NCI-H526 (cell line): Measurements from ENCODE around the gene COL4A6.
A peak's percentile ranks its signal among the peaks of the same experiment; 100 is the strongest.
"Not testable (repeated sequence)": the region's sequence is repeated elsewhere in the genome, so short reads cannot be mapped to it uniquely, and the experiment has no call there.

Source experiments
- DNase-seq, 2 experiments: peaks; one replicate each; lab custom pipeline; 2025; lab: John Stamatoyannopoulos, UW

The COL4A6 gene

GRCh38 chrX:108399418-108400165 lies 38.6 kb downstream of the COL4A6 start:
- no peak for DNase-seq

GRCh38 chrX:108397627-108398391 lies 40.4 kb downstream of the COL4A6 start:
- no peak for DNase-seq

- DNase-seq = no peak
Observed at GRCh38 chrX:108396986-108397385, 41.2 kb downstream of the COL4A6 start.

GRCh38 chrX:108396188-108396891 lies 41.9 kb downstream of the COL4A6 start:
- DNase-seq = no peak

- not testable (repeated sequence) for DNase-seq
Observed at GRCh38 chrX:108390976-108391717, 47.1 kb downstream of the COL4A6 start.

GRCh38 chrX:108384783-108385182 lies 53.4 kb downstream of the COL4A6 start:
- DNase-seq = no peak

GRCh38 chrX:108380222-108380621 lies 58.0 kb downstream of the COL4A6 start:
- no peak for DNase-seq

- DNase-seq = not testable (repeated sequence)
Observed at GRCh38 chrX:108376821-108377220, 61.4 kb downstream of the COL4A6 start.

GRCh38 chrX:108375591-108375990 lies 62.6 kb downstream of the COL4A6 start:
- DNase-seq = not testable (repeated sequence)

- no peak for DNase-seq
Observed at GRCh38 chrX:108366644-108367406, 71.4 kb downstream of the COL4A6 start.

- no peak for DNase-seq
Observed at GRCh38 chrX:108362026-108362425, 76.2 kb downstream of the COL4A6 start.

GRCh38 chrX:108361316-108361715 lies 76.9 kb downstream of the COL4A6 start:
- DNase-seq = no peak

GRCh38 chrX:108359806-108360602 lies 78.2 kb downstream of the COL4A6 start:
- DNase-seq = no peak

- no peak for DNase-seq
Observed at GRCh38 chrX:108353452-108353851, 84.8 kb downstream of the COL4A6 start.

GRCh38 chrX:108349210-108349609 lies 89.0 kb downstream of the COL4A6 start:
- no peak for DNase-seq

- DNase-seq = no peak
Observed at GRCh38 chrX:108348525-108348924, 89.7 kb downstream of the COL4A6 start.

GRCh38 chrX:108347800-108348199 lies 90.4 kb downstream of the COL4A6 start:
- DNase-seq = no peak

GRCh38 chrX:108344216-108344615 lies 94.0 kb downstream of the COL4A6 start:
- DNase-seq = no peak

GRCh38 chrX:108341947-108342346 lies 96.3 kb downstream of the COL4A6 start:
- DNase-seq = no peak

- DNase-seq = peak; percentile 70 to 72
Observed at GRCh38 chrX:108332281-108332680, 105.9 kb downstream of the COL4A6 start.
